PC-3 (cell line): ENCODE results near the gene SYS1.

Source experiments
- EZH2 ChIP-seq: fragments of 300-600 bp; sonication (generic); IDR thresholded peaks from one replicate; pipeline ENCODE4 v1.6.1; 2017; ENCODE audit warnings: antibody characterized with exemption, mild to moderate bottlenecking, low read length; ENCODE audit not compliant: unreplicated experiment
- TF ChIP-seq, protein P1 (sequence below): fragments of 300-600 bp; sonication (generic); conservative IDR thresholded peaks from 2 replicates; pipeline ENCODE4 v1.5.1; 2017; ENCODE audit warnings: antibody characterized with exemption, low read depth, mild to moderate bottlenecking, low read length

GRCh38 chr20:45372646-45373352 lies 9.8 kb downstream of the SYS1 start:
- TF ChIP-seq, protein P1, sequence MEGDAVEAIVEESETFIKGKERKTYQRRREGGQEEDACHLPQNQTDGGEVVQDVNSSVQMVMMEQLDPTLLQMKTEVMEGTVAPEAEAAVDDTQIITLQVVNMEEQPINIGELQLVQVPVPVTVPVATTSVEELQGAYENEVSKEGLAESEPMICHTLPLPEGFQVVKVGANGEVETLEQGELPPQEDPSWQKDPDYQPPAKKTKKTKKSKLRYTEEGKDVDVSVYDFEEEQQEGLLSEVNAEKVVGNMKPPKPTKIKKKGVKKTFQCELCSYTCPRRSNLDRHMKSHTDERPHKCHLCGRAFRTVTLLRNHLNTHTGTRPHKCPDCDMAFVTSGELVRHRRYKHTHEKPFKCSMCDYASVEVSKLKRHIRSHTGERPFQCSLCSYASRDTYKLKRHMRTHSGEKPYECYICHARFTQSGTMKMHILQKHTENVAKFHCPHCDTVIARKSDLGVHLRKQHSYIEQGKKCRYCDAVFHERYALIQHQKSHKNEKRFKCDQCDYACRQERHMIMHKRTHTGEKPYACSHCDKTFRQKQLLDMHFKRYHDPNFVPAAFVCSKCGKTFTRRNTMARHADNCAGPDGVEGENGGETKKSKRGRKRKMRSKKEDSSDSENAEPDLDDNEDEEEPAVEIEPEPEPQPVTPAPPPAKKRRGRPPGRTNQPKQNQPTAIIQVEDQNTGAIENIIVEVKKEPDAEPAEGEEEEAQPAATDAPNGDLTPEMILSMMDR, result no peak
- no peak for TF ChIP-seq EZH2
